Choroid plexus epithelial cell (primary cell): ENCODE results near the gene PELI3.

Experiments used
- DNase-seq: peaks from one replicate; pipeline ENCODE4 v3.0.0-alpha.2; 2010; ENCODE audit warnings: low read depth
- H3K4me3 ChIP-seq: 2 replicates; pipeline ENCODE4 v1.5.1; 2011; ENCODE audit warnings: low read depth, mild to moderate bottlenecking, control low read depth, low read length, moderate library complexity
- CTCF ChIP-seq: conservative IDR thresholded peaks from 2 replicates; pipeline ENCODE4 v1.5.1; 2011; ENCODE audit warnings: low read depth, mild to moderate bottlenecking, control low read depth, inconsistent platforms, low read length, moderate library complexity

The PELI3 gene

DNA sequence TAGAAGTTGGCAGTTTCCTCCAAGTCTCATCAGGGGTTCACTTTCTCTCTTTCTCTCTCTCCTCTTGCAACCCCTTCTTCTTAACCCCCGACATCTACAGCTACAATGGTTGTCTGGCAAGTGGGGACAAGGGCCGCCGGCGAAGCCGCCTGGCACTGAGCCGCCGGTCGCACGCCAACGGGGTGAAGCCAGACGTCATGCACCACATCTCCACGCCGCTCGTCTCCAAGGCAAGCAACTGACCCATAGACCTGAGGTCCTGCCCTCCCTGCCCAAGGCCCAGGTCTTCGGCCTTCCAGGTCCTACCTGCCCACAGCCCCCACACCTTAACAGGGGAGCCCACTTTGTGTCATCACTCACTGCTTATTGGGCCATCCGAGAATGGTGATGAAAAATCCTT, 4.4 kb downstream of the PELI3 start:
- H3K4me3 ChIP-seq, result no peak overlapping the region
- no peak for DNase-seq
- no peak for TF ChIP-seq CTCF

- no peak overlapping the region for H3K4me3 ChIP-seq
- DNase-seq, result no peak
- TF ChIP-seq CTCF, result no peak
Observed at GRCh38 chr11:66472054-66472453, 5.3 kb downstream of the PELI3 start.

DNA sequence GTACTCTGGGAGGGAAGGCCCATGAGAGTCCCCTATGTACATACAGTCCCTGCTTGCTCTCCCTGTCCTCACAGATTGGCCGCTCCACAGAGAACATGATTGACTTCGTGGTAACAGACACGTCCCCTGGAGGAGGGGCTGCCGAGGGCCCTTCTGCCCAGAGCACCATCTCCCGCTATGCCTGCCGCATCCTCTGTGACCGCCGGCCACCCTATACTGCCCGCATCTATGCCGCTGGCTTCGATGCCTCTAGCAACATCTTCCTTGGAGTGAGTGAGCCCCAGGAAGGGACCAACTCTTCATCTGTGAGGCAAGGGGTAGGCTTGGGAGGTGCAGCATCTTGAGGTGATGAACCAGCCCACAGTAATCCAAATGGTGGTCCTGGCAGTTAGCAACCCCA, 6.5 kb downstream of the PELI3 start:
- DNase-seq, result no peak
- no peak overlapping the region for H3K4me3 ChIP-seq
- TF ChIP-seq CTCF, result no peak

- DNase-seq, result no peak
- no peak for TF ChIP-seq CTCF
- no peak overlapping the region for H3K4me3 ChIP-seq
Observed at GRCh38 chr11:66473608-66474515, 7.2 kb downstream of the PELI3 start.

- TF ChIP-seq CTCF, result no peak
- DNase-seq, result no peak
- no peak overlapping the region for H3K4me3 ChIP-seq
Observed at GRCh38 chr11:66475349-66476172, 8.9 kb downstream of the PELI3 start.

DNA sequence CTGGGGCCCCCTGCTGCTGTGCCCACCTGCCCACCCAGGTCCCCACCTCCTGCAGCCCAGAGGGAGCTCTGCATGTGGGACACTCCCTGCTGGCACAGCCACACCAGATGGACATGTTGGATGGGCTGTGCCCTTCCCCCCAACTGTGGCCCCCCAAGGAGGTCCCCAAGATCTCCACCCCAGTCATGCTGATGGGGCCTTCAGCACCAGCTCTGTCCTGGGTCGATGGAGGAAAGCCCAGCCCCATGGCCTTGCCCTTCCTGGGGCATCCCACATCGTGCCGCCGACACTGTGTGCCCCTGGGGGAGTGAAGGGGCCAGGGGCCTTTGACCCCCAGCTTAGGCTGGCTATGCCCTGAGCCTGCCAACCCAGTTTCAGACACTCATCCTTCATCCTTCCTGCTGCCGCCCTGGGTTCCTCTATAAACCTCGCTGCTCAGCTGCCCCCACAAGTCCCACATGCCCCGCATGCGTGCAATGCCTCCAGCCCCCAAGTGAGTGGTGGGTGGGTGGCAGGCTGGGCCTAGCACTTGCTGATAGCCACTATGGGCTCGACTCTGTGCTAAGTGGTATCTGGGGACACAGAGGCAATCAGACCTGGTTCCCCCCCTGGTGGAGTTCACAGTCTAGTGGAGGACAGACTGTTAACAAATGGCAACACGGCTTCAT, 9.6 kb downstream of the PELI3 start:
- H3K4me3 ChIP-seq, result no peak overlapping the region
- TF ChIP-seq CTCF, result peak; percentile 5
- no peak for DNase-seq
